ENCODE results near the gene SUN5.
A peak's percentile ranks its signal among the peaks of the same experiment; 100 is the strongest.
"Not testable (repeated sequence)": the region's sequence is repeated elsewhere in the genome, so short reads cannot be mapped to it uniquely, and the experiment has no call there.

Gene SUN5

GRCh38 chr20:33004141-33004751, at the start of gene SUN5:
Gene SUN5 (minus strand): TSS chr20:33004433. CDS start chr20:33004340, 93 bp downstream.
- DNase-seq (ENCODE audit: low spot score) = no peak
- FAIRE-seq = no peak

DNA sequence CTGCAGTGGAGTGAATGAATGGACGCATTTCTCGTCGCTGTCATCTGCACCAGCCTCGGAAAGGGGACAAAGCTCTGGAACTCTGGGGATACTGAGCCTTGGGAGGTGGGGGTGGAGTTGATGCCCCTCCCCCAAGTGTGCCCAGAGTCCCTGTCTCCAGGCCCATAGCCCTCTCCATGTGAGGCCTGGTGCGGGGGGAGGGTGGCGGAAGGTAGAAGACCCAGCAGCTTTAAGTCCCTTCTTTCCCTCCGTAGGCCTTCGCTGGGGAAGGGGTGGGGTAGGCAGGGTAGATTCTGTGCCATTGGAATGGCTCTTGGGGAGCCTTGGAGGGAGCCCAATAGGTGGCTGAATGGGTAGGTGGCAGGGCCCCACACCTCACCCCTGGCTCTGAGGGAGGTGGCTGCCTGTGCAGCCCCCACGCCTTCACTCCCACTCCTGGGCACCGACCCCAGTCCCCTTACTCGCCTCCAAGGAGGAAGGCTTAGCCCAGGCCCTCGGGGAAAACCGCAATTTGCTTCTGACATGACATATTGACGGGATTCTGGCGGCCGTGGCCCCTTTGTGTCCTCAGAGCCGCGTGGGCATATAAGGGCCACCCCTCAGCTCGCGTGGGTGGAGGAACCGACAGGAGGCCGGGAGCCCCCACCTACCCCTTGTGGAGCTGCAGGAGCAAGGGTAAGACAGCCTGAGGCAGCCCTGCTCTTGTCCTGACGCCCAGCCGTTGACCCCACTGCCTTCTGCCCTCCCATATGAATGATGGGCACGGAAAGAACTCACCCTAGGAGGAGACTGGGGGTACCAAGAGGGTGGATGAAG, 49.3 kb upstream of the SUN5 start, which contains the start of gene BPIFB3:
TSS of gene BPIFB3 (plus strand) at position 613 of the 816 bp plus-strand sequence. CDS start 1,533 bp downstream, outside the sequence.
- no peak for FAIRE-seq
- DNase-seq (ENCODE audit: low spot score) = no peak

GRCh38 chr20:33051333-33051732, 47.1 kb upstream of the SUN5 start:
- DNase-seq (ENCODE audit: low spot score) (no peak), FAIRE-seq (no peak)

- FAIRE-seq (no peak), DNase-seq (ENCODE audit: low spot score) (no peak)
Observed at GRCh38 chr20:33046412-33046811, 42.2 kb upstream of the SUN5 start.

DNA sequence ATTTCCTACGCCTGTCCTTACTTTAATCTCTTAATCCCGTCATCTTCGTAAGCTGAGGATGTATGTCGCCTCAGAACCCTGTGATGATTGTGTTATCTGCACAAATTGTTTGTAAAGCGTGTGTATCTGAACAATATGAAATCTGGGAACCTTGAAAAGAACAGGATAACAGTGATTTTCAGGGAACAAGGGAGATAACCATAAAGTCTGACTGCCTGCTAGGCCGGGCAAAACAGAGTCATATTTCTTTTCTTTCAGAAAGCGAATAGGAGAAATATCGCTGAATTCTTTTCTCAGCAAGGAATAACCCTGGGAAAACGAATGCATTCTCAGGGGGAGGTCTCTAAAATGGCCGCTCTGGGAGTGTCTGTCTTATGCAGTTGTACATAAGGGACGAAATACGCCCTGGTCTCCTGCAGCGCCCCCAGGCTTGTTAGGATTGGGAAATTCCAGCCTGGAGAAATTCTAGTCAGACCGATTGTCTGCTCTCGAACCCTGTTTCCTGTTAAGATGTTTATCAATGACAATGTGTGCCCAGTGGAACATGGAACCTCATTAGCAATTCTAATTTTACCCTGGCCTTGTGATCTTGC, 41.0 kb upstream of the SUN5 start:
- FAIRE-seq = not testable (repeated sequence)

GRCh38 chr20:33043731-33044181, 39.5 kb upstream of the SUN5 start:
- no peak for DNase-seq (ENCODE audit: low spot score)
- FAIRE-seq = no peak

More for the DNA sequence above, 41.0 kb upstream of the SUN5 start:
- not testable (repeated sequence) for DNase-seq (ENCODE audit: low spot score)

- DNase-seq (ENCODE audit: low spot score) (no peak), FAIRE-seq (no peak)
Observed at GRCh38 chr20:33042983-33043730, 38.9 kb upstream of the SUN5 start.

DNA sequence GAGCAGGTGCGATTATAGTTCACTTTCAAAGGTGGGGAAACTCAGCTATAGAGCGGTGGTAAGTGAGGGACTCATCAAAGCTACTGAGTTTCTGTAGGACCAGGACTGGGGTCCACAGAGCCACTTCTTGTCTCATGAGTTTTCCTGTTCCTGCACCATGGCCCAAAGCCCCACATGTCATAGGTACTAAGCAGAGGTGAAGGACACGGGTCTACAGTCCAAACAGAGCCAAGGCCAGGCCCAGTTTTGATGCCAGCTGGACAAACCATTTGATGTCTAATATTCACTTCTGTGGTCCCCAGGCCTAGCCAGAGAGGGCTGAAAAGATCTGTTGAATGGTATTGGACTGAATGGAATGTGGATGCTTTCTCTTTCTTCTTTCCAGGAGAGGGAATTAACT, 38.2 kb upstream of the SUN5 start:
- FAIRE-seq = no peak

DNA sequence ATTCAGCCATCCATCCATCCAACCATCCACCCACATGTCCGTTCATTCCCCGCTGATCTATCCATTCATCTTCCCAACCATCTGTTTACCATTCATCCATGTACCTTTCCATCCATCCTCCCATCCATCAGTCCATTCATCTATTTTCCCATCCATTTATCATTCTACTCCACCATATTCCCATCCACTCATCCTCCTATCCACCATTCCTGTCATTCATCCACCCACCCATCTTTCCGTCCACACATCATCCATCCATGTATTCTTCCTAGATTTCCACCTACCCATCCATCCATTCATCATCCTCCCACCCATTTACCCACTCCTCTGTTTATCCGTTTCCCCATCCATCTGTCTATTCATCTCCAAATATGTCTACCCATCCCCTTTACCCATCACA, 34.0 kb upstream of the SUN5 start:
- DNase-seq (ENCODE audit: low spot score) (no peak), FAIRE-seq (peak; percentile 30)

More for the DNA sequence above, 38.2 kb upstream of the SUN5 start:
- DNase-seq (ENCODE audit: low spot score) = no peak

DNA sequence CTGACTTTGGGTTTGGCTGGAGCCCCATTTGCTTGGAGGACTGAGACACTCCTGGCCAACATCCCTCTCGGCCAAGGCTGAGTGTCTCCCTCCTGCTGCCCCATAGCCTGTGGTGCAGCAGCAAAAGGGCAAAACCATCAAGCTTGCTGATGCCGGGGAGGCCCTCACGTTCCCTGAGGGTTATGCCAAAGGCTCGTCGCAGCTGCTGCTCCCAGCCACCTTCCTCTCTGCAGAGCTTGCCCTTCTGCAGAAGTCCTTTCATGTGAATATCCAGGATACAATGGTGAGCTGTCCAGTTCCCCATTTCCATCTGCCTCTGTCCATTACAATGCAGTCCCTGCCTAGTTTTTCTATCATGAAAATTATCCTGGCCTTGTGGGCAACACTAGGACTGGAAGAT, 33.2 kb upstream of the SUN5 start:
- no peak for DNase-seq (ENCODE audit: low spot score)
- no peak for FAIRE-seq

DNA sequence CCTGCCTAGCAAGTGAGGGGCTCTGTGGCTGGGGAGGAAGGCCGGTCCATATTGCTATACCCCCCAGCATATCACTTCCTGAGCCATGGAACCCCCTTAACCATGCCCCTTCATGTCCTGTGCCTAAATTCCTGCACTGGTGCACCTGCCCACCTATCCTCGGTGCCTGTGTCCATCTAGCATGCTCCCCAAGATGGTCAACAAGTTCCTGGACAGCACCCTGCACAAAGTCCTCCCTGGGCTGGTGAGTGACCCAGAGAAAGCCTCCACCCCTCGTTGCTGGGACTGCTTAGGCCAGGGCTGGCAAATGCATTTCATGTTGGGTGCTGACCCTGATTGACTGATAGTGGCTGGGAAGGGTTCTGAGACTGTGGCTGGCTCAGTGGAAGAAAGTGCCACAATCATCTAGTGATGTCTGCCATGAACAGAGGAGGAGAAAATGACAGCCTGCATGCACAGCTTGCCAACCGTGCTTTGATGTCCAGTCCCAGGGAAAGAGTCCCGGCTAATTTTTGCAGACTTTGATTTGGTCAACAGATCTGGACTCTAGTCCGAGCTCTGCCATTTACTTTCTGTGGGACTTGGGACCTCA, 30.8 kb upstream of the SUN5 start:
- no peak for DNase-seq (ENCODE audit: low spot score)
- no peak for FAIRE-seq

GRCh38 chr20:33034115-33034514, 29.9 kb upstream of the SUN5 start:
- FAIRE-seq (no peak), DNase-seq (ENCODE audit: low spot score) (no peak)

GRCh38 chr20:33033381-33033780, 29.1 kb upstream of the SUN5 start:
- FAIRE-seq = no peak
- DNase-seq (ENCODE audit: low spot score) = no peak

- FAIRE-seq = no peak
Observed at GRCh38 chr20:33032555-33032954, 28.3 kb upstream of the SUN5 start.

GRCh38 chr20:33031531-33031930, 27.3 kb upstream of the SUN5 start, which contains the start of gene BPIFB6:
Gene BPIFB6 (plus strand): TSS chr20:33031648. CDS start chr20:33031648, 0 bp downstream.
- DNase-seq (ENCODE audit: low spot score) = no peak
- FAIRE-seq = no peak

More at GRCh38 chr20:33032555-33032954, 28.3 kb upstream of the SUN5 start:
- no peak for DNase-seq (ENCODE audit: low spot score)

GRCh38 chr20:33030569-33030968, 26.3 kb upstream of the SUN5 start:
- FAIRE-seq (no peak), DNase-seq (ENCODE audit: low spot score) (no peak)

DNA sequence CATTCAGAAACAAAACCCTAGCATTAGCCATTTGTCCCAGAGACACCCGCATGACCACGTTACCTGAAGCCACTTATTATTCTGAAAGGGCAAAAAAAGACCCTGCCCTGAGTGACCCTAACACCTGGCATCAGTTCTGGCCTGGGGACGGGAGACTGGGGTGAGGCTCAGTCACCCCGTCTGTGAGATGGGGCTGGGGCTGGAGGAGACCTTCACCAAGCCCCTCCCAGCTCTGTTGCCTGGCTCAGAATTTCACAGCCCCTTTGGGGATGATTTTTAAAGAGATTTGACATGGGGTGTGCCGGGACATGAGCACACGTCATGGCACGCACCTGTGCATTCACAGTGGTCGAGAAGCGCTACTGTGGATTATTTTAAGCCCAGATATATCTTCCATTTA, 25.8 kb upstream of the SUN5 start:
- DNase-seq (ENCODE audit: low spot score) (no peak), FAIRE-seq (no peak)

DNA sequence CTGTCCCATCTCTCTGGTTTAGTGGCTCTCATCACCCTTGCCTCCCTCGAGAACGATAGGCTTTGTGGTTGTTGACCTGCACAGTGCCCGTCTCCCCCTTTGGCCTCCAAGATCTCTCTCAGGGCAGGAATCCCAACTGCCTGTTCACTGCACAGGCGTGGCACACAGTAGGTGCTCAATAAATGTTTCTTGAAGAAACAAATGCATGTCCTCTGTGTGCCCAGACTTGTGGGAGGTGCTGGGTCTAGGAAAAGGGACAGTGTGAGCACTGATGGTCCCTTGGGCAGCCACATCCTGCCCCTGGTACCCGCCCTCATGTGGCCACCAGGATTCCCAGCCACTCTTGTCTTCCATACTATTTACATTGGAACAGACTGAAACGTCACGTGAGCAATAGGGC, 24.6 kb upstream of the SUN5 start:
- no peak for FAIRE-seq
- no peak for DNase-seq (ENCODE audit: low spot score)

GRCh38 chr20:33027769-33028751, 23.8 kb upstream of the SUN5 start:
- FAIRE-seq (no peak), DNase-seq (ENCODE audit: low spot score) (no peak)

Data from urothelium cell line (cell line).